ENCODE measurements around the gene EFHC1.

DNA sequence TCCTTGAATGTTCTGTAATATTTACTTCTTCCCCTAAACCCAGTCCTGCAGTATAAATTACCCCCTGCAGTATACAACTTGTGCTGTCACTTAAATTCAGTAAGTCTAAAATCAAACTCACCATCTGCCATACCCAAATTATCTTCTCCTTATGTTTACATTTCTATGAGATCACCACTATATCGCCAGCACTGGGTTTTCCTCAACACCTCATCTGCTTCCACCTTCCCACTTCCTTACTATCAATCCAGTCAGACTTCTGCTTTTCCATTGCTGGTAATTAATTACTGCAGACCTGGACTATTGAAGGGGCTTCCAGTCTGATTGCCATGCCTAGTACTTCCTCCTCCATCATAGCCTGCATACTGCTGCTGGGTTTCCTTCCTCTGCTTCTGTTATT lies 15.2 kb downstream of the EFHC1 start:
- TF ChIP-seq, protein P1, sequence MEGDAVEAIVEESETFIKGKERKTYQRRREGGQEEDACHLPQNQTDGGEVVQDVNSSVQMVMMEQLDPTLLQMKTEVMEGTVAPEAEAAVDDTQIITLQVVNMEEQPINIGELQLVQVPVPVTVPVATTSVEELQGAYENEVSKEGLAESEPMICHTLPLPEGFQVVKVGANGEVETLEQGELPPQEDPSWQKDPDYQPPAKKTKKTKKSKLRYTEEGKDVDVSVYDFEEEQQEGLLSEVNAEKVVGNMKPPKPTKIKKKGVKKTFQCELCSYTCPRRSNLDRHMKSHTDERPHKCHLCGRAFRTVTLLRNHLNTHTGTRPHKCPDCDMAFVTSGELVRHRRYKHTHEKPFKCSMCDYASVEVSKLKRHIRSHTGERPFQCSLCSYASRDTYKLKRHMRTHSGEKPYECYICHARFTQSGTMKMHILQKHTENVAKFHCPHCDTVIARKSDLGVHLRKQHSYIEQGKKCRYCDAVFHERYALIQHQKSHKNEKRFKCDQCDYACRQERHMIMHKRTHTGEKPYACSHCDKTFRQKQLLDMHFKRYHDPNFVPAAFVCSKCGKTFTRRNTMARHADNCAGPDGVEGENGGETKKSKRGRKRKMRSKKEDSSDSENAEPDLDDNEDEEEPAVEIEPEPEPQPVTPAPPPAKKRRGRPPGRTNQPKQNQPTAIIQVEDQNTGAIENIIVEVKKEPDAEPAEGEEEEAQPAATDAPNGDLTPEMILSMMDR (IDR thresholded peaks at IDR 0.05; ENCODE audit: low read length): no peak
- TF ChIP-seq EZH2 (optimal IDR thresholded peaks at IDR 0.05; ENCODE audit: low read depth, low read length): no peak
